ENCODE data around the gene HSPA5.
"Not testable (repeated sequence)": the region's sequence is repeated elsewhere in the genome, so short reads cannot be mapped to it uniquely, and the experiment has no call there.

Gene HSPA5

DNA sequence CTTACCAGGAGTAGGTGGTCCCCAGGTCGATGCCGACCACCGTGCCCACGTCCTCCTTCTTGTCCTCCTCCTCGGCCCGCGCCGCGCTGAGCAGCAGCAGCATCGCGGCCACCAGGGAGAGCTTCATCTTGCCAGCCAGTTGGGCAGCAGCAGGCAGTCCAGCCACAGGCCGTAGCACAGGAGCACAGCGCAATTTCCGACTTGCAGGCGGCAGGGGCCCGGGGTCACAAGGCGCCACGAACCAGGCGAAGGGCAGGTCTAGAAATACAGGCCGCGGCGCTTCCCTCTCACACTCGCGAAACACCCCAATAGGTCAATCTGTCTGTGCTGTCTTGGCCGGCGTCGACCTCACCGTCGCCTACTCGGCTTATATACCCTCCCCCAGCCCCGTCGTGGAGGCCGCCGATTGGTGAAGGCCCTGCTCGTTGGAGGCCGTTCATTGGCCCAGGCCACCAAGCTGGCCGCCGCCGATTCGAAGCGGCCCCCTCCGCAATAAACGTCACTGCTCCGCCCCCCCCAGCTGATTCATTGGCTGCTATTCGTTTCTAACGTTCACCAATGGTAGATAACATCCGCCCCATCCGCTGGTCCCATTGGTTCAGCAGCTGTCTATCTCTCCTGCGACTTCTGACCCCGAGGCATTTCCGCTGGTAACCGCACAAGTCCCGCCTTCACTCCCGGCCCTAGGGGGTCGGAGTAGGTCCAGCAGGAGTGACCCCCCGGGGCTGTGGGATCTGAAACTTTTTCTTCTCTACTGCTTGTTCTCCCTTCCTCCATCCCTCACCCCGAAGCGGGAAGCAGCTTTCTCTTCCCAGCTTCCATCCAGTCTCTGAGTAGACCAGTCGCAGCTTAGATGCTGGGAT, at the start of gene HSPA5:
TSS of gene HSPA5 (minus strand) at position 344 of the 863 bp plus-strand sequence. CDS start at position 127, 217 bp downstream.
- DNase-seq = peak; percentile 80 to 100 (median 99)

DNA sequence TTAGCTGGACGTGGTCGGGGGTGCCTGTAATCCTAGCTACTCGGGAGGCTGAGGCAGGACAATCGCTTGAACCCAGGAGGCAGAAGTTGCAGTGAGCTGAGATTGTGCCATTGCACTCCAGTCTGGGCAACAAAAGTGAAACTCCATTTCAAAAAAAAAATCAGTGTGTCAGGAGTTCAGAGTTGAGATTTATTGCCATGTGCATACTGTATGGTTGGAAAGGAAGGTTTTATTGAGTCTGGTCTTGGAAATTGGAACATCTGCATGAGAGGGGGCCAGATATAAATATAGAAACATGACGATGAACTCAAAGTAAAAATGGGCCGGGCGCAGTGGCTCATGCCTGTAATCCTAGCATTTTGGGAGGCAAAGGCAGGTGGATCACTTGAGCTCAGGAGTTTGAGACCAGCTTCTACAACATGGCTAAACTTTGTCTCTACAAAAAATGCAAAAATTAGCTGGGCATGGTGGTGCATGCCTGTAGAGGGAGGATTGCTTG, 45.8 kb upstream of the HSPA5 start:
- not testable (repeated sequence) for DNase-seq

DNA sequence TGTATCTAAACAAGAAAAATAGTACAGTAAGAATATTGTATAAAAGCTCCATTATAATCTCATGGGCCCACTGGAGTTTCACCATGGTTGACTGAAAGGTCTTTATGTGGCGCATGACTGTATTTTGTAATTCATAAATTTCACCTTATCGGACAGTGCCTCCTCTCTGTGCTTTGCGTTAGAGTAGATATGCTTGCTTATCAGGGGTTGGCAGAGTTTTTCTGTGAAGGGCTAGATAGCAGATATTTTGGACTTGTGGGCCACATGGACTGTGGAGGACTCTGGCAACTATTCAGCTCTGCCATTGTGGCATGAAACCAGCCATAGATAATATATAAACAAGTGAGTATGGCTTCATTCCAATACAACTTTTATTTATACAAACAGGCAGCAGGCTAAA, 43.7 kb upstream of the HSPA5 start:
- DNase-seq = no peak

DNA sequence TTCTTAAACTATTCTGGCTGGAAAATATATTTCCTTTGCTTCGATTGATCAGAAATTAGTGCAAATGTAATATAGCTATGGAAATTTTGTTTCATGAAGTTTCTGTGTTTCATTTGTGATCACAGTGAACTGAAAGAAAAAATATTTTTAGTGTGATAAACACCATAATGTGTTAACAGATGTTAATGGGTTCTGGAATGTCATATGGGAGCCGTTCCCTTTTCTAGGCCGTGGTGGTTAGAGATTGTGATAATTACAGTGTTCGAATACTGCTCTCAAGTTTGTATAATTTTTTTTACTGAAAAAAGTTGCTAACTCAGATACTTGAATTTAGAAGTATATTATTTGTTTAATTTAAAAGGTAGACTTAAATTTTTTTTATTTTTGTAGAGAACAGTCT, 39.8 kb upstream of the HSPA5 start:
- no peak for DNase-seq

DNA sequence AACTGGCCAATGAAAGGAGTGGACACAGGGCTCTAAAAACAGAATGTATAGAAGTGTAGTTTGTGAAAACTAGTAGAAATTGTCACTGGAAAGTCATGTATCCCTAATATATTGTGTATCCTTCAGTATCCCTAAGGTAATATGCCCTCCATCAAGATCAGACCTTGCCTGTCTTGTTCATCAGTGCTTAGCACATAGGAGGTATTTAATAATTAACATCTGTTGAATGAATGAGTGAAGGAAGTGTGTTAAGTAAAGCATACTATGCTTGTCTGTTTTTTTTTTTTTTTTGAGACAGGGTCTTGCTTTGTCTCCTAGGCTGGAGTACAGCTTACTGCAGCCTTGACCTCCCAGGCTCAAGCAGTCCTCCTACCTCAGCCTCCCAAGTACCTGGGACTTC, 36.3 kb upstream of the HSPA5 start:
- no peak for DNase-seq

DNA sequence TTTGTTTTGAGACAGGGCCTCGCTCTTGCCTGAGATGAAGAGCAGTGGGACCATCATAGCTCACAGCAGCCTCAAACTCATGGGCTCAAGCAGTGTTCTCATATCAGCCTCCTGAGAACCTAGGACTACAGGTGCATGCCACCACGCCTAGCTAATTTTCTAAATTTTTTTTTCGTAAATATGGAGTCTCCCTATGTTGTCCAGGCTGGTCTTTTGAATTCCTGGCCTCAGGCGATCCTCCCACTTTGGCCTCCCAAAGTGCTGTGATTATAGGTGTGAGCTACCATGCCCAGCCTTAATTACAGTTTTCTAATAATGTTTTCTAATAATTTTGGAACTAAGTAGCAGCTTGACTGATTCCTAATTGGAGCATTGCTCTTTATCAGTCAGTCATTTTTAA, 35.6 kb upstream of the HSPA5 start:
- DNase-seq = no peak

DNA sequence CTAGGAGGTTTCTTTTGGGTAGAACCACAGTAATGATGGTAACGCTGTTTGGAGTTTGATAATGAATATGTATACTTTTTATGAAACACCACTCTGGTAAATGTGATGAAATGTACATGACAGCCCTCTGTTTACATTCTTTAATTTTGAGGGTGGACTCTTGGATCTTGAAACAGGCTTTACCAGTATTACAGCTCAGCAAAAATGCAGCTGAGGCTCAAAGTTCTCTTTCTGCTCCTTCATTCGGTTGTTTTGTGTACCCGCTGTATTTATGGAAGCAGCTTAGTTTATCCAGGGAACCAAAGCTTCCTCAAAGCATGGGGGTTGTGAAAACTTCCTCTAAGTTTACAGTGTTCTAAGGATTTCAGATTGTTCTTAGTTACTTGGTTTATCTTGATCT, 31.6 kb upstream of the HSPA5 start:
- no peak for DNase-seq

DNA sequence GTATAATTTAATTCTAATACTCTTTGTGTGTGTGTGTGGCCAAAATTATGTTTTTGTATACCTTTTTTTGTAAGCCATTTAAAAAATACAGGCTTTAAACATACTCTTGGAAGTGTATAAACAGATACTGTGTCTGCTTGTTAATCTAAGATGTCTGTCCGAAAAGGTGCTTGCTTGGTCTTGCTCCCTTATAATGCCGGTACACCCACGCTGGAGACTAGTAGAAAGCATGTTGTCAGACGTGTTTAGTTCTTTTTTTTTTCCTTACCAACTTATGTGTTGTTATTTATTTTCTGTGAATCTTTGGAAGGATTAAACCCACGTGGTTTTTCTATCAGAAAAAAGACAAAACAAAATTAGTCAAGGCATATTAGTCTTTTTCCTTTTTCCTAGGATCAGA, 29.9 kb upstream of the HSPA5 start:
- DNase-seq = no peak

DNA sequence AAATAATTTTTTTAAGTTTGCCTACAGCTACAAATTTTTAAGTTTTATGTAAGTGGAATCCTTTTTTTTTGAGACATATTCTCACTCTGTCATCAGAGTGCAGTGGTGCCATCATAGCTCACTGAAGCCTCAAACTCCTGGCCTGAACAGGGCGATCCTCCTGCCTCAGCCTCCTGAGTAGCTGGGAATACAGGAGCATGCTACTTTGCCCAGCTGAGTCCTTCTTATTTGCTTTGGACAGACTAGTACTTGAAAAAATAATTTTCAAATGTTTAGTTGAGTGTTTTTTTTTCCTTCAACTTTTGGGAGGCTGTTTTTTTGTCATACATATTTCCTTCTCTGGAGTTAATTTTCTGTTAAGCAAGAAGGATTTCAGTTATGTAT, 27.9 kb upstream of the HSPA5 start:
- no peak for DNase-seq

DNA sequence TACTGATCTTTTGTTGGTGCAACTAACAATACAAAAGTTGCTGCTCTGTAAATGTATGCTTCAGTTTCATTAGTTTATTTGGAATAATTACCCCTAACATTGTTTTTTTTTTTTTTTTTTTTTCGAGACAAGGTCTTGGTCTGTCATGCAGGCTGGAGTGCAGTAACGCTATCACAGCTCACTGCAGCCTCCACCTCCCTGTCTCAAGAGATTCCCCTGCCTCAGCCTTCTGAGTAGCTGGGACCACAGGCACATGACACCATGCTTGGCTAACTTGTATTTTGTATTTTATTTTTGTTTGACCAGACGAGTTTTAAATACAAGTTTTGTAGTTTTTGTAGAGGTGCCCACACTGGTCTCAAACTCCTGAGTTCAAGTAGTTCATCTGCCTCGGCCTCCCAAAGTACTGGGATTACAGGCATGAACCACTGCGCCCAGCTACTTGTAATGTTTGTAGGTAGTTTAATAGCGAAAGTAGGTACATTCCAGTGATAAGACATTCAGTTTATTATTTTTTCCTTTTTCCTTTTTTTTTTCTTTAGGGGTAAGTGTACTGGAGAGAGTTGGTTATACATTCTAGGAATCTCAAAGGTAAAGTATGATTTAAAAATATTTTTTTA, 27.4 kb upstream of the HSPA5 start:
- no peak for DNase-seq

DNA sequence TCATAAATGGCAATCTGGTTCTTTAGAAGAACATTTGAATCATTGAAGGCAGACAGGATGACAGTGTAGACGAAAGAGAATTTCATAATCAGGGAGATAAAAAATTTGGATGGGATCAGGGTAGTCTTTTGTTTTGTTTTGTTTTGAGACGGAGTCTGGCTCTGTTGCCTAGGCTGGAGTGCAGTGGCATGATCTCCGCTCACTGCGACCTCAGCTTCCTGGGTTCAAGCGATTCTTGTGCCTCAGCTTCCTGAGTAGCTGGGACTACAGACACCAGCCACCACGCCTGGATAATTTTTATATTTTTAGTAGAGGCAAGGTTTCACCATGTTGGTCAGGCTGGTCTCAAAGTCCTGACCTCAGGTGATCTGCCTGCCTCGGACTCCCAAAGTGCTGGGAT, 22.9 kb upstream of the HSPA5 start:
- DNase-seq = not testable (repeated sequence)

DNA sequence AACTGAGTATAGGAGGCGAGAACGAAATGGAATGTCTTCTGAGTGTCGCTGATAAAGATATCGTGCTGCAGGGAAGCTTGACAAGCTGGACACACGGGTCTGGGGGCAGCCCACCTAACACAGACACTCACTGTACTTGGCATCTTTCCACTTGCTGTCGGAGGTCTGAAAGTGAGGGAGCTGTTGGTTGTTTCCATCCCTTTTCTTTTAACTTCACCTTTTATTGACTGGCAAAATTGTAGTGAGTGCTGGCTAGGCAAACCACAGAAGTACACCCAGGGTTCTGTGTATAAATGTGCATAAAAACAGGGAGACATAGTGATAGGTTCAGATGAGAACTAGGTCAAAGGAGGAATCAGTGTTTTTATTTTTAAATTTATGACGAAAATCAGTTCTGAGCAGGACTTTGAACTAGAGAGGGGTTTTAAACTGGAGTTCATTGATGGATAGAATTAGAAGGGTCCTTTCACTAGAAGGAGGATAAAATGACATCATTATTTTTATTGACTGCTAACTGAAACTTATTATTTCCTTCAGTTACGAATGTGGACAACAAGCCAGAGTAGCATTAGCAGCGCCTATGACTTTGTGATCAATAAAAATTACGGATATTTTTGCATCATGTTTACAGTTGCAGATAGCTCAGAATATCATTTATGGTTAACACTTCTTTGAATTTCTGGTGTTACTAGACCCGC, 21.3 kb upstream of the HSPA5 start:
- DNase-seq = no peak

DNA sequence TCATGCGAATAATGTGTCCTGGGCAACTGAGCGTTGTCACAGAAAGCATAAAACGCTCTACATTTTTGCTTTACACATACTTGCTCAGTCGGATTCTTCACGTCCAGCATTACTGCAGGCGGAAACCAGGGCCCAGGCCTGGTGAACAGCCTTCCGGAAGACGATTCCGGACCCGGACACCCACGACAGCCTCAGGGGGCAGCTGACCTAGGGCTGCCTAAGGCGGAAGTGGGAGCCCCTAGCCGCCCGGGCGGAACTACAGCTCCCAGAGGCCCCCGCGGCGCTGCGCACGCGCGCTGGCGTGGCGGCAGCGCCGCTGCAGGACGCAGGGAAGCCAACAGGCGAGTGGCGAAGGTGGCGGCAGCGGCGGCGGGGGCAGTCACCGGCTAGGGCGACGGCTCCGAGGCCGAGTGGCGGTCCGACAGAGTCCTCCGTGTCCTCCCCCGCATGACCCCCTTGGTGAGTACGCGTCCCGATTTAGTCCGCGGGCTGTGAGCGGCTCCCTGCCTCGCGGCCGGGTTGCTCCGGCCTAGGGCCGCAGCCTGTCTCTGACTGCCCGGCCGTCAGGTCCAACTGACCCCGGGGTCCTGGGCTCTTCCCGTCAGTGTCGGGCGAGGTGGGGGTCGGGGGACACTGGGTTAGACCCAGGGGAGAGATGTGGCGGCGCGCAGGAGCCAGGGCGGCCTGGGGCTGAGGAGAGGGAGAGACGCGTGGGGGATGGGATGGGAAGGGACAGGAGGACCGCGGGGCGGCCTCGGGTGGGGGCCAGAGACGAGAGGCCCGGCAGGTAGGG, 20.6 kb upstream of the HSPA5 start, which contains the start of gene GAPVD1:
TSS of gene GAPVD1 (plus strand) at position 326 of the 793 bp plus-strand sequence. CDS start 37,096 bp downstream, outside the sequence.
- peak; percentile 56 to 91 (median 79) for DNase-seq

DNA sequence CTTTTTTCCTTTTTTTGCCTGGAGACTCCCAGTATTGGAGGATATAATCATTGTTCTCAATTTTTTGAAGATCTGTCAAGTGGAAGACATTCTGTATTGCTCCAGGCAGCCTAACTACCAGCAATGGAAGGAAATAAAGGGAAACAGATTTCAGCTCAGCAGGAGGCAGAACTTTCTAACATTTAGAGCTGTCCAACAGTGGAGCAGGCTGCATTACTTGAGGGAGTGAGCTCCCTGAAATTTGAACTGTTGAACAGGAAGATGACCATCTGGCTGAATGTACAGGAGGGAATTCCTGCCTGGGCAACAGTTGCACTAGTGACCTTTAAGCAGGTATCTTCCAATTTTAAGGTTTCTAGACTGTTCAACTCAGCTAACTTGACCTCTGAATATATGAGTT, 19.4 kb upstream of the HSPA5 start:
- no peak for DNase-seq

DNA sequence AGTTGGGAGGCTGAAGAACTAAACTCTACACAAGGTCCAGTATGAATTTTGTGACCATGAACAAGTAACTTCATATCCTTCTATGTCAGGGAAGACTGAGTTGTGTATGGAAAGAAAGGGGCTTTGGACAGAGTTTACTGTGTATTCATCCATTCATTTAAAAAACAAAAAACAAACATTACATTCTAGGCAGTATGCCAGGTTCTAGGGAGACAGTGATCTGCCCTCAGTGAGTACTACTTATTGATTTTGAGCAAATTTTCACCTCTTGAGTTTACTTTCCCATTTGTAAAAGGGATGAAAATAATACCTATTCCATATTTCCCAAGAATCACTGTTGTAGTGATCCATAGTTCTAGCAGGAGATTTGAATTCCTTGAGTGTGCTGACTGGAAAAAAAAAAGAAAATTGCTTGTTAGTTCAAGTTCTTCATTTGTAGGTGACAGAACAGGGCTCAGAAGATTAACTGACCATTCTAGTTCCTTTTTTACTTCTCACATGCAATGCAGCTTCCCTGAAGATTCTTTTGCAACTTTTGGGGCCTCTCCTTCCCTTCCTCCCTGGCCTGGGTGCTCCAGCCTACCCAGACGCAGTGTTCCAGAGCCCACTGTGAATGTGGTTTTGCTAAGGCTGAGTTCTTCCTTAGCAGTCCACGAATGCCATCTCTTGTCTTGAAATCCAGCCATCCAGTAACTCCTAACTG, 17.8 kb upstream of the HSPA5 start:
- DNase-seq = no peak

DNA sequence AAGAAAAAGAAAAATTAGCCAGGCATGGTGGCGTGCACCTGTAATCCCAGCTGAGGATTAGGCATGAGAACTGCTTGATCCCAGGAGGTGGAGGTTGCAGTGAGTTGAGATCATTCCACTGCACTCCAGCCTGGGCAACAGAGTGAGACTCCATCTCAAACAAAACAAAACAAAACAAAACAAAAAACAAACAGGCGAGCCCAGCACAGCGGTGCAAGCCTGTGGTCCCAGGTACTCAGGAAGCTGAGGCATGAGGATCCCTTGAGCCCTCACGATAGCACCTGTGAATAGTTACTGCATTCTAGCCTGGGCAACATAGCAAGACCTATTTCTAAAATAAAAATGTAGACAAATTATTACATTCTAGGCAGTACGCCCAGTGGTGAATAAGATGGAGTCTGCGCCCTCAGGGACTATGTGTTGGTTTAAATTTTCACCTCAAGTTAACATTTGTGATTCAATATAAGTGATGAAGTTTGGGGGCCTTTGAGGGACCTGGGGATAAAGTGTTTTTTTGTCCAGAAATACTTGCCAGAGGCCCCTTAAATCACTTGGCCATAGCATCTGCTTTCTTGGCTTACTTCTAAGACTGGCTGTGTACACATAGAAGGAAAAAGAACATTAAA, 17.1 kb upstream of the HSPA5 start:
- DNase-seq = no peak

DNA sequence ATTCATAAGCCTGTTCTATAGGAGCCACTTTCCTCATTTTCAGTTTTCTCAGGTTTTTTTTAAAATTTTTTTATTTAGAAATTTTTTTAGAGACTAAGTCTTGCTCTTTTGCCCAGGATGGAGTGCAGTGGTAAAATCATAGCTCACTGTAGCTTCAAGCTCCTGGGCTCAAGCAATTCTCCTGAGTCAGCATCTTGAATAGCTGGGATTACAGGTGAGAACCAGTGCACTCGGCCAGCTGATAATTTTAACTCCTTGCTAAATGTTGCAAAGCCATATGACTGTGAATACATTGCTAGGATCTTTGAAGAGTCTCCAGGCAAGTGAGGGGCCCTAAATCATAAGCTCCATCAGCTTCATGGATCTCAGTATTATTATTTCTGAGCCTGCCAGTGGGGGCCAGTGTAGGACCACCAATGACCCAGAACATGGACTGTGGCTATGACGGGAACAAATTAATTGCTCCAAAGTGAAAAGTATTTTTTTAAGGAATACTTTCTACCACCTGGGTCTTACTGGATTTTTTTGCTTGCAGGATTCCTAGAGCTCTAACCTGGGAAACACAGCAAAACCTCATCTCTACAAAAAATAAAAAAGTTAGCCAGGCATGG, 14.7 kb upstream of the HSPA5 start:
- DNase-seq = no peak

DNA sequence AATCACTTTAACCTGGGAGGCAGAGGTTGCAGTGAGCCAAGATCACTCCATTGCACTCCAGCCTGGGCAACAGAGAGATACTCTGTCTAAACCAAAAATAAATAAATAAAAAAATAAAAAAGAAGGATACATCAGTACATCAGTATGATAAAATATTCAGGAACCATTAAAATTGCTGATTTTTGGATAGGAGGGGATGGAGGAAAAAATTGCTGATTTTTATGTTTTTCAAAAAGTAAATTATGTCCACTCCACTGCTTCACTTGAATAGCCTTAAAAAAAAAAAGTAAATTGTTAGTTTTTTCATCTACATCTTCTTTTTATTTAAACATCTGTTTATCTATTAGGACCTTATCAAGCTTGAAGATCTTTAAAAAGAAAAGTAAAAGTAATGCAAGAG, 13.1 kb upstream of the HSPA5 start:
- DNase-seq = no peak

DNA sequence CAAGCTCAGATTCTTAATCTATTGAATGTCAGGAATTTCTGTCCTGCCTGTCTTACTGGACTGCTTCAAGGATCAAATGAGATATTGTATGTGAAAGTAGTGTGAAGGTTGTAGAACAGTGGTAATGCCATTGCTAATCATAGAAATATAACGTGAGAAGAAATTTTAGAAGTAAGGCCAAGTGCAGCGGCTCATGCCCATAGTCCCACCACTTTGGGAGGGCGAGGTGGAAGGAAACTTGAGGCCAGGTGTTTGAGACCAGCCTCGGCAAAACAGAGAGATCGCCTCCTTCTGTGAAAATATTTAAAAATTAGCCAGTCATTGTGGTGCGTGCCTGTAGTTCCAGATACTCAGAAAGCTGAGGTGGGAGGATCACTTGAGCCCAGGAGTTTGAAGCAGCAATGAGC, 5.1 kb upstream of the HSPA5 start:
- DNase-seq = no peak

DNA sequence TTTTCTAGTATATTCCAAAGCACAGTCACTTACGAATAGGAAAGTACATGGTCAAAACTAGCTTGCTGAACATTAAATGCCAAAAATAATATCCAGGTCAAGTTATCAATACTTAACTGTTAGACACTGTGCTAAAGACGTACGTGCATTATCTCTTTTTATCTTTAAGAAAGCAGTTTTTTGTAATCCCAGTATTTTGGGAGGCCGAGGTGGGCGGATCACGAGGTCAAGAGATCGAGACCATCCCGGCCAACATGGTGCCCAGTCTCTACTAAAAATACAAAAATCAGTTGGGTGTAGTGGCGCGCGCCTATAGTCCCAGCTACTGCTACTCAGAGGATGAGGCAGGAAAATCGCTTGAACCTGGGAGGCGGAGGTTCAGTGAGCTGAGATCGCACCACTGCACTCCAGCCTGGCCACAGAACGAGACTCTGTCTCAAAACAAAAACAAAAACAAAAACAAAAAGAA, 2.7 kb upstream of the HSPA5 start:
- DNase-seq = no peak
